Measurements from ENCODE around the gene CEP68.

CEP68 gene

GRCh38 chr2:65134158-65134557 is 77.9 kb downstream of the CEP68 start:
- DNase-seq, result no peak

DNA sequence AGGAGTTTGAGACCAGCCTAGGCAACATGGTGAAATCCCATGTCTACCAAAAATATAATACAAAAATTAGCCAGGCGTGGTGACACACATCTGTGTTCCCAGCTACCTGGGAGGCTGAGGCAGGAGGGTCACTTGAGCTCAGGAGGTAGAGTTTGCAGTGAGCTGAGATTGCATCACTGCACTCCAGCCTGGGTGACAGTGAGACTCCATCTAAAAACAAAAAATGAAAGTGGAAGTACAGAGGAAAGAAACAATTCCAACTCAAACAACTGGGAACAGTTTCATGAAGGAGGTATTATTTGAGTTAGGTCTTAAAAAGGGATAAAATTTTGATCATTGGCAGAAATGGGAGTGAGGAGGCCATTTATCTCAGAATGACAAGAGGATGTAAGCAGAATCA is 80.0 kb downstream of the CEP68 start:
- no peak for DNase-seq
